Liver (tissue), 9 donors: ENCODE results near the gene NAP1L4. TPM values are rescaled to one million over a fixed set of nuclear protein-coding genes. Genes with fewer than 3 reads are reported as not detected.

Experiments
- DNase-seq: peaks from one replicate; pipeline ENCODE4 v3.0.0-alpha.2; 2017; ENCODE audit warnings: low spot score
- H3K27ac ChIP-seq, 2 donors: one replicate each; pipeline ENCODE4 v1.7.0; 2013; ENCODE audit warnings: inconsistent platforms in 2 of 2, low read length in 2 of 2, control low read depth in 1 of 2, low read depth in 1 of 2, mild to moderate bottlenecking in 1 of 2
- H3K27me3 ChIP-seq, 4 donors: one replicate each; pipeline versions ENCODE4 v1.6.1 to v1.7.0; 2013; ENCODE audit warnings: low read length in 3 of 4, inconsistent platforms in 1 of 4, mild to moderate bottlenecking in 1 of 4, moderate library complexity in 1 of 4; ENCODE audit not compliant: control insufficient read depth in 4 of 4, insufficient read depth in 4 of 4
- H3K36me3 ChIP-seq, 4 donors: one replicate each; pipeline versions ENCODE4 v1.6.1 to v1.7.0; 2013; ENCODE audit warnings: low read length in 3 of 4, mild to moderate bottlenecking in 3 of 4, low read depth in 1 of 4, moderate library complexity in 1 of 4; ENCODE audit not compliant: control insufficient read depth in 4 of 4, insufficient read depth in 3 of 4
- H3K4me1 ChIP-seq, 4 donors: one replicate each; pipeline versions ENCODE4 v1.6.1 to v1.7.0; 2013; ENCODE audit warnings: low read length in 3 of 4, mild to moderate bottlenecking in 3 of 4, moderate library complexity in 1 of 4; ENCODE audit not compliant: control insufficient read depth in 4 of 4, insufficient read depth in 4 of 4
- H3K4me3 ChIP-seq, 3 donors: one replicate each; pipeline versions ENCODE4 v1.6.1 to v1.7.0; 2013; ENCODE audit warnings: low read length in 3 of 3, control low read depth in 1 of 3, low read depth in 1 of 3, mild to moderate bottlenecking in 1 of 3
- H3K9ac ChIP-seq, 2 donors: one replicate each; pipeline ENCODE4 v1.7.0; 2013; ENCODE audit warnings: low read length in 2 of 2, mild to moderate bottlenecking in 2 of 2, moderate library complexity in 2 of 2, control low read depth in 1 of 2, low read depth in 1 of 2
- H3K9me3 ChIP-seq, 4 donors: one replicate each; pipeline versions ENCODE4 v1.6.1 to v1.7.0; 2013; ENCODE audit warnings: low read length in 3 of 4; ENCODE audit not compliant: control insufficient read depth in 4 of 4
- EGR1 ChIP-seq, 2 donors: IDR thresholded peaks; 2 replicates each; pipeline ENCODE4 v1.6.1; 2016 to 2018; ENCODE audit warnings: antibody characterized with exemption in 2 of 2, low read depth in 2 of 2
- FOXA1 ChIP-seq: IDR thresholded peaks from 2 replicates; pipeline ENCODE4 v1.6.1; 2016; ENCODE audit warnings: antibody characterized with exemption
- FOXA2 ChIP-seq: IDR thresholded peaks from 2 replicates; pipeline ENCODE4 v1.6.1; 2016; ENCODE audit warnings: antibody characterized with exemption
- GABPA ChIP-seq, 2 donors: IDR thresholded peaks in 1 of 2; conservative IDR thresholded peaks in 1 of 2; 2 replicates each; pipeline ENCODE4 v1.6.1; 2016; ENCODE audit warnings: antibody characterized with exemption in 2 of 2, mild to moderate bottlenecking in 1 of 2, moderate library complexity in 1 of 2
- HNF4A ChIP-seq, 2 donors: conservative IDR thresholded peaks; 2 replicates each; pipeline ENCODE4 v1.6.1; 2016; ENCODE audit warnings: antibody characterized with exemption in 2 of 2, mild to moderate bottlenecking in 2 of 2
- NR2F2 ChIP-seq: IDR thresholded peaks from 2 replicates; pipeline ENCODE4 v1.6.1; 2016; ENCODE audit warnings: antibody characterized with exemption
- RAD21 ChIP-seq, 2 donors: IDR thresholded peaks; 2 replicates each; pipeline ENCODE4 v1.6.1; 2016; ENCODE audit warnings: antibody characterized with exemption in 2 of 2, mild to moderate bottlenecking in 2 of 2
- RXRA ChIP-seq, 2 donors: IDR thresholded peaks; 2 replicates each; pipeline ENCODE4 v1.6.1; 2017 to 2018; ENCODE audit warnings: antibody characterized with exemption in 2 of 2, mild to moderate bottlenecking in 1 of 2
- SP1 ChIP-seq: IDR thresholded peaks from 2 replicates; pipeline ENCODE4 v1.6.1; 2018; ENCODE audit warnings: antibody characterized with exemption, mild to moderate bottlenecking
- TAF1 ChIP-seq: conservative IDR thresholded peaks from 2 replicates; pipeline ENCODE4 v1.6.1; 2016; ENCODE audit warnings: antibody characterized with exemption, mild to moderate bottlenecking
- YY1 ChIP-seq: IDR thresholded peaks from 2 replicates; pipeline ENCODE4 v1.6.1; 2016; ENCODE audit warnings: antibody characterized with exemption, mild to moderate bottlenecking
- WGBS: extraction: QIAGEN DNeasy Blood & Tissue Kit; methylation state at CpG from one replicate; pipeline ENCODE4 v1.1.7; 2013; 5-methylcytosine and 5-hydroxymethylcytosine counted together
- polyA plus RNA-seq, 2 donors: library from polyadenylated mRNA; stranded (reverse) in 1 of 2; unstranded in 1 of 2; fragments of 200-250 nt in 1 of 2; fragments of >200 nt in 1 of 2; fragmentation: Nextera tagmentation in 1 of 2; extraction: Ambion mirVana in 1 of 2; gene quantifications; one replicate each; pipeline versions ENCODE4 v1.2.1 to v1.2.3, GENCODE V29; 2013 to 2015
- total RNA-seq, 2 donors: library from RNA; depleted of rRNA; stranded (reverse); fragments of >200 nt; gene quantifications; one replicate each; pipeline ENCODE4 v1.2.3, GENCODE V29; 2014
- TF ChIP-seq, protein P1 (sequence below): IDR thresholded peaks from 2 replicates; pipeline ENCODE4 v1.6.1; 2016; ENCODE audit warnings: antibody characterized with exemption, mild to moderate bottlenecking
- TF ChIP-seq, protein P2 (sequence below): IDR thresholded peaks from 2 replicates; pipeline ENCODE4 v1.6.1; 2016; ENCODE audit warnings: antibody characterized with exemption
- TF ChIP-seq, protein P3 (sequence below): IDR thresholded peaks from 2 replicates; pipeline ENCODE4 v1.6.1; 2016; ENCODE audit warnings: antibody characterized with exemption
- TF ChIP-seq, protein P4 (sequence below): IDR thresholded peaks from 2 replicates; pipeline ENCODE4 v1.6.1; 2016; ENCODE audit warnings: antibody characterized with exemption
- donor health status: healthy.
- donor health status: healthy.
- donor health status: healthy.
- donor health status: healthy.
- donor health status: healthy.

NAP1L4 gene
- total and polyA plus RNA-seq, 4 donors = 33.2 to 110 (median 46.7) TPM

DNA sequence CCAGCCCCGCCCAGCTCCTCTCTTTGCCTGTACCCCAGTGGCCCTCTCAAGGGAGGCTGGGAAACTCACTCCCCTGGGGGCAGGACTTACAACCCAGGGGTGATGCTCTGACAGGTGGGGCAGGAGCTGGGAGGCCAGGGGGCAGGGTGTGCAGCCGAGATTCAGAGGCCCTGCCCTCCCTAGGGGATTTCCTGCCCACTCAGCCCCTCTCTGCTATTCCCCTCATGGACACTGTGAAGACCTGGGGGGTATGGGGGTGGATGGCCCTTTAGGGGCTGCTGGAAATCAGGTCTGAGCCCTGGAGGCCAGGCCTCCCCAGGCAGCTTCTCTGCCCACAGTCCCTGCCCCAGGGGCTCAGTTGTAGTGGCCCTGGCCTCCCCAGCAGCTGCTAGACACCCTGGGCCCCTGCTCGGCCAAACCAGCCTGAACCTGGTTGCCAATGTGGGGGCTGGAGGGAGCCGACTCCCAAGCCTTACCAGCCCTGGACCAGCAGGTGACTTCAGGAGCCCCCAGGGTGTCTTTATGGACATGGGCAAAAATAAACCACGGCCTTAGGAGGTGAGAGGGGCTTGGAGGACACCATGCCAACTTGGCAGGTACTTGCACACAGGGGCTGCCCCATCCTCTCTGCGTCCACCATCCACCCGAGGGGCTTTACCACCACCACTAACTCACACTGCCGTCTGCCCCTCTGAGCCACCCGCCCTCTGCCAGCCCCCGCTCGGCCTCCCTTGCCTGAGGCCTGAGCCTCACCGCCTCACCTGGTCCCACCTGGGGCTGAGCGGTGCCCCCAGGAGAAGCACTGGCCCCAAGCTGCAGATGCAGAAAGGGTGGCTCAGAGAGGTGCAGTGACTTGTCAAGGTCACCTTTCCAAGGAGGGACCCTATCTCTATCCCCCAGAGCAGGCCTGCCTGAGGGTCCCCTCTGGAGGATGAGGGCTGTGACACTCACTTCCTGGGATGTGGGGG is 60.1 kb downstream of the NAP1L4 start:
- WGBS = 82% methylated on average over 13 of the region's 13 CpGs
- Histone ChIP-seq H3K36me3 (no peaks in the 10 kb centered on the region), H3K27ac (no peak overlapping the region), H3K4me1 (peaks cover 11 to 23% (median 18%) of the 10 kb centered on the region in 4 donors), H3K9ac (no peak overlapping the region), H3K4me3 (no peak overlapping the region), H3K9me3 (no peaks in the 10 kb centered on the region), H3K27me3 (no peaks in the 10 kb centered on the region)
- no peak for TF ChIP-seq SP1
- TF ChIP-seq, protein P1, sequence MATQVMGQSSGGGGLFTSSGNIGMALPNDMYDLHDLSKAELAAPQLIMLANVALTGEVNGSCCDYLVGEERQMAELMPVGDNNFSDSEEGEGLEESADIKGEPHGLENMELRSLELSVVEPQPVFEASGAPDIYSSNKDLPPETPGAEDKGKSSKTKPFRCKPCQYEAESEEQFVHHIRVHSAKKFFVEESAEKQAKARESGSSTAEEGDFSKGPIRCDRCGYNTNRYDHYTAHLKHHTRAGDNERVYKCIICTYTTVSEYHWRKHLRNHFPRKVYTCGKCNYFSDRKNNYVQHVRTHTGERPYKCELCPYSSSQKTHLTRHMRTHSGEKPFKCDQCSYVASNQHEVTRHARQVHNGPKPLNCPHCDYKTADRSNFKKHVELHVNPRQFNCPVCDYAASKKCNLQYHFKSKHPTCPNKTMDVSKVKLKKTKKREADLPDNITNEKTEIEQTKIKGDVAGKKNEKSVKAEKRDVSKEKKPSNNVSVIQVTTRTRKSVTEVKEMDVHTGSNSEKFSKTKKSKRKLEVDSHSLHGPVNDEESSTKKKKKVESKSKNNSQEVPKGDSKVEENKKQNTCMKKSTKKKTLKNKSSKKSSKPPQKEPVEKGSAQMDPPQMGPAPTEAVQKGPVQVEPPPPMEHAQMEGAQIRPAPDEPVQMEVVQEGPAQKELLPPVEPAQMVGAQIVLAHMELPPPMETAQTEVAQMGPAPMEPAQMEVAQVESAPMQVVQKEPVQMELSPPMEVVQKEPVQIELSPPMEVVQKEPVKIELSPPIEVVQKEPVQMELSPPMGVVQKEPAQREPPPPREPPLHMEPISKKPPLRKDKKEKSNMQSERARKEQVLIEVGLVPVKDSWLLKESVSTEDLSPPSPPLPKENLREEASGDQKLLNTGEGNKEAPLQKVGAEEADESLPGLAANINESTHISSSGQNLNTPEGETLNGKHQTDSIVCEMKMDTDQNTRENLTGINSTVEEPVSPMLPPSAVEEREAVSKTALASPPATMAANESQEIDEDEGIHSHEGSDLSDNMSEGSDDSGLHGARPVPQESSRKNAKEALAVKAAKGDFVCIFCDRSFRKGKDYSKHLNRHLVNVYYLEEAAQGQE = no peak
- TF ChIP-seq, protein P2, sequence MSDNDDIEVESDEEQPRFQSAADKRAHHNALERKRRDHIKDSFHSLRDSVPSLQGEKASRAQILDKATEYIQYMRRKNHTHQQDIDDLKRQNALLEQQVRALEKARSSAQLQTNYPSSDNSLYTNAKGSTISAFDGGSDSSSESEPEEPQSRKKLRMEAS = no peak
- no peak for TF ChIP-seq FOXA1
- TF ChIP-seq, protein P3, sequence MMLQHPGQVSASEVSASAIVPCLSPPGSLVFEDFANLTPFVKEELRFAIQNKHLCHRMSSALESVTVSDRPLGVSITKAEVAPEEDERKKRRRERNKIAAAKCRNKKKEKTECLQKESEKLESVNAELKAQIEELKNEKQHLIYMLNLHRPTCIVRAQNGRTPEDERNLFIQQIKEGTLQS = no peak
- no peak for DNase-seq

DNA sequence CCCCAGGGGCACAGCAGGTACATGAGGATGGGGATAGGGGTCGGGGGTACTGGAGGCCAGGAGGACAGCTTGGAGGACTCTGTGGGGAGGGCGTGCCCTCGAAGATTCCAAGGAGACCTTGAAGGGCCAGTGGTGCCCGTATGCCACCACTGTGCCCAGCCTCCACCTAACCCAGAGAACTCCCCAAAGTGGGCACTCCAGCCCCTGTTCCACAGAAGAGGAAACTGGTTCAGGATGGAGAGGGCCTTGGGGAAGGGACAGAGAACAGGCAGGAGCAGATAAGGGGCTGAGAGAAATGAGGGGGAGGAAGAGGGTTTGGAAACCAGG is 60.7 kb downstream of the NAP1L4 start:
- H3K9me3 ChIP-seq = no peaks in the 10 kb centered on the region
- no peak for DNase-seq
- no peak overlapping the region for H3K27ac ChIP-seq
- 69% methylated on average over 4 of the region's 4 CpGs for WGBS
- no peak overlapping the region for H3K4me3 ChIP-seq
- TF ChIP-seq, protein P3 = no peak
- TF ChIP-seq FOXA2 = no peak
- H3K9ac ChIP-seq = peak overlapping the region in 1 of 2 donors; percentile 27
- H3K27me3 ChIP-seq = no peaks in the 10 kb centered on the region
- H3K36me3 ChIP-seq = no peaks in the 10 kb centered on the region
- peaks cover 11 to 23% (median 18%) of the 10 kb centered on the region in 4 donors for H3K4me1 ChIP-seq

DNA sequence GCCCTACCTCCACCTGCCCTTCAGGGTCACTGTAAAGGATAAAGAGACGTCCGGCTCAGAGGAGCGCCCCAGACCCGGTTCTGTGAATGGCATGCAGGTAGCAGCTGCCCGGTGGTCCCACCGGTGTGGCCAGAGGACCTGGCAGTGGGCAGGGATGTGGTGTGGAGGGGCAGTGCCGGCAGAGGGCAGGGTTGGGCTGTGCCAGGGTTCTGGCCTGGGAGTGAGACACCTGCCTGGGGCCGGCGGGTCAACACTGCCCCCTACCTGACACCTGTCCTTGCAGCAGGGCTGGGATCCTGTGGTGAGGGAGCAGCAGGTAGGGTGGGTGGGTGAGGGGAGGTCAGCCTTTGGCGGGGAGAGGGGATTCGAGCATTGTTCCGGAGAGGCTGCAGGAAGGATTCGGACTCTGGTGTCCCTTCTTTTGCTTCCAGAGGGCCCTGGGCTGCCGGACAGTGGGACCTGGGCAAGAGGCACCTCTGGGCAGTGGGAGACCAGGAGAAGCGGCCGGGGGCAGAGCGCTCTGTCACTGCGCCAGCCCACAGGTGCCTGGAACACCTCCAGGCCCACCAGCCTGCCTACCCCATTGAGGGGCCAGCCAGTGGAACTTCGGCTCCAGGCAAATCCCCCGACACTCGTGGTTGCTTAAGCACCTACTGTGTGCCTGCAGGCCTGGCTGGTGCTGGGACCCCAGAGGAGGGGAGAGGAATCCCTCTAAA is 61.3 kb downstream of the NAP1L4 start:
- H3K9ac ChIP-seq = peak overlapping the region; percentile 27 to 41
- WGBS = 35% methylated on average over 21 of the region's 21 CpGs
- peaks cover 11 to 23% (median 18%) of the 10 kb centered on the region in 4 donors for H3K4me1 ChIP-seq
- H3K27me3 ChIP-seq = no peaks in the 10 kb centered on the region
- no peaks in the 10 kb centered on the region for H3K36me3 ChIP-seq
- H3K4me3 ChIP-seq = peak overlapping the region in 2 of 3 donors; percentile 48 to 59
- no peaks in the 10 kb centered on the region for H3K9me3 ChIP-seq
- DNase-seq = peak; percentile 68
- H3K27ac ChIP-seq = peak overlapping the region in 1 of 2 donors; percentile 48
- TF ChIP-seq SP1 (peak; percentile 16), GABPA (IDR thresholded peaks at IDR 0.05 in 1 of 2, conservative IDR thresholded peaks at IDR 0.05 in 1 of 2) (no peak), RXRA (IDR thresholded peaks at IDR 0.05) (peak in 1 of 2 donors; percentile 36), YY1 (no peak), HNF4A (conservative IDR thresholded peaks at IDR 0.05) (peak in 1 of 2 donors; percentile 25), FOXA1 (no peak), NR2F2 (no peak), EGR1 (IDR thresholded peaks at IDR 0.05; ENCODE audit: low read depth in 2 of 2) (no peak), FOXA2 (no peak), TAF1 (no peak), RAD21 (IDR thresholded peaks at IDR 0.05) (peak; percentile 89 to 91)
- TF ChIP-seq, protein P3 = no peak
- TF ChIP-seq, protein P2 = no peak
- TF ChIP-seq, protein P4, sequence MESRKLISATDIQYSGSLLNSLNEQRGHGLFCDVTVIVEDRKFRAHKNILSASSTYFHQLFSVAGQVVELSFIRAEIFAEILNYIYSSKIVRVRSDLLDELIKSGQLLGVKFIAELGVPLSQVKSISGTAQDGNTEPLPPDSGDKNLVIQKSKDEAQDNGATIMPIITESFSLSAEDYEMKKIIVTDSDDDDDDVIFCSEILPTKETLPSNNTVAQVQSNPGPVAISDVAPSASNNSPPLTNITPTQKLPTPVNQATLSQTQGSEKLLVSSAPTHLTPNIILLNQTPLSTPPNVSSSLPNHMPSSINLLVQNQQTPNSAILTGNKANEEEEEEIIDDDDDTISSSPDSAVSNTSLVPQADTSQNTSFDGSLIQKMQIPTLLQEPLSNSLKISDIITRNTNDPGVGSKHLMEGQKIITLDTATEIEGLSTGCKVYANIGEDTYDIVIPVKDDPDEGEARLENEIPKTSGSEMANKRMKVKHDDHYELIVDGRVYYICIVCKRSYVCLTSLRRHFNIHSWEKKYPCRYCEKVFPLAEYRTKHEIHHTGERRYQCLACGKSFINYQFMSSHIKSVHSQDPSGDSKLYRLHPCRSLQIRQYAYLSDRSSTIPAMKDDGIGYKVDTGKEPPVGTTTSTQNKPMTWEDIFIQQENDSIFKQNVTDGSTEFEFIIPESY = no peak
